Skeletal muscle tissue (tissue), 4 donors: Measurements from ENCODE around the gene POC1B. TPM values are rescaled to one million over a fixed set of nuclear protein-coding genes. Genes with fewer than 3 reads are reported as not detected.

Experiments
- H3K27ac ChIP-seq: one replicate; pipeline ENCODE4 v1.7.0; 2013; ENCODE audit warnings: mild to moderate bottlenecking, low read depth, low read length, inconsistent platforms
- H3K27me3 ChIP-seq, 3 donors: one replicate each; pipeline ENCODE4 v1.7.0; 2013; ENCODE audit warnings: low read length in 3 of 3; ENCODE audit not compliant: control insufficient read depth in 3 of 3, insufficient read depth in 3 of 3
- H3K36me3 ChIP-seq, 3 donors: one replicate each; pipeline ENCODE4 v1.7.0; 2013; ENCODE audit warnings: low read length in 3 of 3; ENCODE audit not compliant: control insufficient read depth in 3 of 3, insufficient read depth in 3 of 3
- H3K4me1 ChIP-seq, 3 donors: one replicate each; pipeline ENCODE4 v1.7.0; 2013; ENCODE audit warnings: low read length in 3 of 3, mild to moderate bottlenecking in 3 of 3; ENCODE audit not compliant: control insufficient read depth in 3 of 3, insufficient read depth in 3 of 3
- H3K4me3 ChIP-seq, 3 donors: one replicate each; pipeline ENCODE4 v1.7.0; 2013; ENCODE audit warnings: low read length in 3 of 3
- H3K9ac ChIP-seq, 3 donors: one replicate each; pipeline ENCODE4 v1.7.0; 2013; ENCODE audit warnings: low read length in 3 of 3, mild to moderate bottlenecking in 3 of 3, moderate library complexity in 2 of 3, low read depth in 1 of 3
- H3K9me3 ChIP-seq, 3 donors: one replicate each; pipeline ENCODE4 v1.7.0; 2013; ENCODE audit warnings: low read length in 3 of 3; ENCODE audit not compliant: control insufficient read depth in 3 of 3
- total RNA-seq: library from RNA; depleted of rRNA; stranded (reverse); fragments of >200 nt; gene quantifications from one replicate; pipeline ENCODE4 v1.2.3, GENCODE V29; 2014
- donor health status: Osteomylitis.

Gene POC1B
- total RNA-seq, 1 donor from 2014 or later = 36.5 TPM

GRCh38 chr12:89540586-89540985, 14.7 kb upstream of the POC1B start:
- Histone ChIP-seq H3K9me3 (no peaks in the 10 kb centered on the region), H3K9ac (no peak overlapping the region), H3K4me3 (no peak overlapping the region), H3K4me1 (peaks cover 14 to 33% (median 22%) of the 10 kb centered on the region in 3 donors), H3K27me3 (no peaks in the 10 kb centered on the region), H3K27ac (no peak overlapping the region), H3K36me3 (no peaks in the 10 kb centered on the region)

GRCh38 chr12:89539426-89540223, 13.8 kb upstream of the POC1B start:
- no peak overlapping the region for H3K4me3 ChIP-seq
- peak overlapping the region in 1 of 3 donors; percentile 2 for H3K9ac ChIP-seq
- H3K27me3 ChIP-seq = no peaks in the 10 kb centered on the region
- H3K27ac ChIP-seq = no peak overlapping the region
- H3K4me1 ChIP-seq = peaks cover 7 to 23% (median 14%) of the 10 kb centered on the region in 3 donors
- H3K36me3 ChIP-seq = no peaks in the 10 kb centered on the region
- H3K9me3 ChIP-seq = no peaks in the 10 kb centered on the region

- H3K4me1 ChIP-seq = peaks cover 4 to 16% (median 10%) of the 10 kb centered on the region in 3 donors
- no peaks in the 10 kb centered on the region for H3K9me3 ChIP-seq
- no peaks in the 10 kb centered on the region for H3K36me3 ChIP-seq
- no peaks in the 10 kb centered on the region for H3K27me3 ChIP-seq
- H3K27ac ChIP-seq = no peak overlapping the region
- no peak overlapping the region for H3K9ac ChIP-seq
- H3K4me3 ChIP-seq = no peak overlapping the region
These were observed 13.1 kb upstream of the POC1B start for GRCh38 chr12:89538897-89539296.

GRCh38 chr12:89537389-89537788, 11.5 kb upstream of the POC1B start:
- Histone ChIP-seq H3K27ac (no peak overlapping the region), H3K27me3 (no peaks in the 10 kb centered on the region), H3K4me3 (no peak overlapping the region), H3K4me1 (peaks cover 0 to under 1% (median 0%) of the 10 kb centered on the region in 3 donors), H3K9me3 (no peaks in the 10 kb centered on the region), H3K36me3 (no peaks in the 10 kb centered on the region), H3K9ac (no peak overlapping the region)

DNA sequence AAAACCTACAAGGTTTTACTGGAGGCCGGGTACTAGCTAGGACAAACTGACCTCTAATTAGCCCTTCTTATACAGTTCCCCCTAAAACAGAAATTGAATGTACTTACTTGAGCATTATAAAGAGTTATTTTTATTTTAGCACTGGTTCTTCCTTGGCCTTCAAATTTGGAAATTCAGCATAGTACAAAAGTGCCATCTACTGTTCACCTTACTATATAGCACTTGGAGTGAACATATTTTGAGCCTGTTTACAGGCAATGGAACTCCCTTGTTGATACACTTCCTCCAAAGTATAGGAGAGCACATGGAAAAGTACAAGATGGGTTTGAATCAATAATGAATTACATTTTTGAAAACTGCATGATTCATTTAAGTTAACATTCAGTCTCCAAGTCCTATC, 3.9 kb upstream of the POC1B start:
- Histone ChIP-seq H3K36me3 (no peaks in the 10 kb centered on the region), H3K4me1 (peaks cover 5 to 13% (median 6%) of the 10 kb centered on the region in 3 donors), H3K9ac (no peak overlapping the region), H3K27ac (no peak overlapping the region), H3K27me3 (no peaks in the 10 kb centered on the region), H3K9me3 (no peaks in the 10 kb centered on the region), H3K4me3 (no peak overlapping the region)

- no peaks in the 10 kb centered on the region for H3K9me3 ChIP-seq
- H3K4me3 ChIP-seq = no peak overlapping the region
- H3K27ac ChIP-seq = no peak overlapping the region
- no peaks in the 10 kb centered on the region for H3K27me3 ChIP-seq
- no peak overlapping the region for H3K9ac ChIP-seq
- no peaks in the 10 kb centered on the region for H3K36me3 ChIP-seq
- peaks cover 10 to 23% (median 11%) of the 10 kb centered on the region in 3 donors for H3K4me1 ChIP-seq
These were observed 2.6 kb upstream of the POC1B start for GRCh38 chr12:89528434-89528833.

GRCh38 chr12:89525305-89525823, 483 bp downstream of the POC1B start:
- Histone ChIP-seq H3K4me1 (peaks cover 16 to 42% (median 17%) of the 10 kb centered on the region in 3 donors), H3K9ac (peak overlapping the region; percentile 78 to 87 (median 86))

DNA sequence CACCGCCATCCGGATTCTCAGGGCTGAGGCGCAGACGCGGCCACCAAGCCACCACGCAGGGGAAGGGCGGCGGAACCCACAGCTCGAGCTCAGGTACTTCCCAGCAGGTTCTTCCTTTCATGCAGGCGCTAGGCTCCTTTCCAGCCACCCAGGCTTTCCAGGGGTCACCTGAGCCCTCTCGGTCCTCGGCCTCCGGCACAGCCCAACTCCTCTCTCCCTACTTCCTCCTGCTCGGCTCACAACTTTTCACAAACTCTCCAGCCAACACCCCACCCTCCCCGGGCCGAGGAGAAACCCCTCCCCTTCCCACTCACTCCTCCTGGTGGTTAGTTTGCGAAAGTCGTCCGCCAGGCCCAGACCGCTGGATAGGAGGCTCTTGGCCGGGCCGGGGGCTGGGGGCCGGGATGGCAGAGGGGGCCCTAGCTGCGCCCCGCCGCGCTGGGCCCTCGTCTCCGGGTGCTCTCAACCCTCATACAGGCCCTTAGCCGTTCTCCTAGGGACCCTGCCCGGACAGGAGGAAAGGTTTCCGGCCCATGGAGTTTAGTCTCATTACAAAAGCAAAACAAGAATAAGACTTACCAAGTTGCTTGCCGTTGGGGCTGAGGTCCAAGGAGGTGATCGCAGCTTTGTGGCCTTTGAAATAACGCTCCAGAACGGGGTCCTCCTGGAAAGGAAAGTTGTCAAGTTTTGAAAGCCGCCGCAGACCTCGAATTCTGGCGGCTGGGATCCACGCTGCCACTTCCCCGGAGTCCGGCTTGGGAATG, 1.1 kb downstream of the POC1B start, which contains the start of gene GALNT4:
Gene GALNT4 (minus strand): TSS at position 256 of the 764 bp plus-strand sequence. CDS start 247 bp downstream, at position 9.
- no peaks in the 10 kb centered on the region for H3K9me3 ChIP-seq
- H3K9ac ChIP-seq = peak within 1 kb of the TSS; percentile 86 to 90 (median 87)
- peak within 1 kb of the TSS; percentile 88 for H3K27ac ChIP-seq
- H3K27me3 ChIP-seq = no peaks in the 10 kb centered on the region
- H3K4me1 ChIP-seq = peaks cover 16 to 42% (median 17%) of the 10 kb centered on the region in 3 donors
- peak within 1 kb of the TSS; percentile 94 to 98 (median 97) for H3K4me3 ChIP-seq
- H3K36me3 ChIP-seq = no peaks in the 10 kb centered on the region

More at GRCh38 chr12:89525305-89525823, 483 bp downstream of the POC1B start:
- peak overlapping the region; percentile 94 to 98 (median 97) for H3K4me3 ChIP-seq
- H3K27ac ChIP-seq = peak overlapping the region; percentile 88
- H3K27me3 ChIP-seq = no peaks in the 10 kb centered on the region
- H3K36me3 ChIP-seq = no peaks in the 10 kb centered on the region
- H3K9me3 ChIP-seq = no peaks in the 10 kb centered on the region

GRCh38 chr12:89523843-89524540, 1.9 kb downstream of the POC1B start:
- Histone ChIP-seq H3K4me3 (peak overlapping the region; percentile 94 to 98 (median 97)), H3K9ac (peak overlapping the region; percentile 86 to 90 (median 87)), H3K27ac (peak overlapping the region; percentile 88), H3K27me3 (no peaks in the 10 kb centered on the region), H3K9me3 (no peaks in the 10 kb centered on the region), H3K36me3 (no peaks in the 10 kb centered on the region), H3K4me1 (peaks cover 14 to 42% (median 16%) of the 10 kb centered on the region in 3 donors)
